Measurements from ENCODE around the gene SLC16A1. TPM values are rescaled to one million over a fixed set of nuclear protein-coding genes. Genes with fewer than 3 reads are reported as not detected.

The SLC16A1 gene
- polyA plus RNA-seq, 1 of the 3 experiments (the other 2 are of a cell fraction): 34.2 TPM

- H3K36me3 ChIP-seq (replicated peaks in 1 of 2; ENCODE audit: control insufficient read depth in 1 of 2, insufficient read depth in 2 of 2, low read length in 1 of 2): peaks cover 2 to 17% of the 10 kb centered on the region in 2 experiments
- POLR2A ChIA-PET: interaction anchor here (0.6 kb wide), 1 partner anchor 70 kb away, joined by 5 read pairs; no protein-coding TSS in a partner anchor
- no peaks in the 10 kb centered on the region for H3K9me2 ChIP-seq
- DNase-seq: peak; percentile 48
- no peak for TF ChIP-seq MEF2A (IDR thresholded peaks at IDR 0.05; ENCODE audit: borderline replicate concordance, low read depth)
- TF ChIP-seq RAD21 (IDR thresholded peaks at IDR 0.05; ENCODE audit: low read length): no peak
- peak; percentile 68 for TF ChIP-seq CHD2 (IDR thresholded peaks at IDR 0.05; ENCODE audit: low read length, partially characterized antibody)
- TF ChIP-seq JUND (IDR thresholded peaks at IDR 0.05): no peak
- TF ChIP-seq TEAD4 (IDR thresholded peaks at IDR 0.05; ENCODE audit: borderline replicate concordance, insufficient read depth): no peak
- TF ChIP-seq TCF12 (IDR thresholded peaks at IDR 0.05): no peak
- no peak for TF ChIP-seq RFX5 (IDR thresholded peaks at IDR 0.05; ENCODE audit: low read length)
- TF ChIP-seq EP300 (IDR thresholded peaks at IDR 0.05; ENCODE audit: borderline replicate concordance in 1 of 2, low read depth in 1 of 2, low read length in 1 of 2): no peak
- no peak for TF ChIP-seq POLR2AphosphoS5 (IDR thresholded peaks at IDR 0.05; ENCODE audit: low read depth, low read length)
- no peak for TF ChIP-seq CTCF (IDR thresholded peaks at IDR 0.05)
- TF ChIP-seq MAX (IDR thresholded peaks at IDR 0.05; ENCODE audit: low read depth): peak; percentile 45; the same call in 1 of the 2 replicates
- TF ChIP-seq GATA2 (CRISPR knock-in tag; IDR thresholded peaks at IDR 0.05): no peak
- TF ChIP-seq YY1 (IDR thresholded peaks at IDR 0.05; ENCODE audit: low read depth): no peak
- peaks cover 18 to 21% of the 10 kb centered on the region in 2 experiments; a peak in 3 of 4 replicates for H3K4me1 ChIP-seq (ENCODE audit: control insufficient read depth in 1 of 2, insufficient read depth in 2 of 2, low read depth in 1 of 2, low read length in 1 of 2)
- peak overlapping the region; percentile 19 to 88; a peak in 2 of 4 replicates for H3K27ac ChIP-seq (ENCODE audit: low read depth in 2 of 2, low read length in 1 of 2)
- peak overlapping the region; percentile 72 for H2AFZ ChIP-seq (ENCODE audit: low read depth)
- H3K27me3 ChIP-seq (ENCODE audit: insufficient read depth): no peaks in the 10 kb centered on the region
- H3F3A ChIP-seq (replicated peaks; ENCODE audit: insufficient read depth): peaks cover 20% of the 10 kb centered on the region
- H3K4me3 ChIP-seq (ENCODE audit: low read depth in 2 of 2, low read length in 1 of 2): peak overlapping the region; percentile 66 to 91
- peak overlapping the region; percentile 89 for H3K9ac ChIP-seq
- CTCF ChIA-PET: interaction anchor here (0.6 to 1.5 kb wide), 4 partner anchors 85 to 241 kb away, joined by 3 to 6 read pairs (median 4); partner anchors contain the start of gene LRIG2
- H3K9me3 ChIP-seq: no peaks in the 10 kb centered on the region
- 28% methylated on average over 9 of the region's 11 CpGs for WGBS (ENCODE audit: low lambda C conversion rate)
- peaks cover 89% of the 10 kb centered on the region for H3K79me2 ChIP-seq (ENCODE audit: insufficient read depth)
- no peaks in the 10 kb centered on the region; the same call in 1 of the 2 replicates for H4K20me1 ChIP-seq (ENCODE audit: insufficient read depth)
- H3K4me2 ChIP-seq: peak overlapping the region; percentile 93
These were observed 1.3 kb upstream of the SLC16A1 start for GRCh38 chr1:112957133-112957812.

GRCh38 chr1:112956544-112957132 is 642 bp upstream of the SLC16A1 start:
- H4K20me1 ChIP-seq (ENCODE audit: insufficient read depth): no peaks in the 10 kb centered on the region; the same call in 1 of the 2 replicates
- peaks cover 91% of the 10 kb centered on the region for H3K79me2 ChIP-seq (ENCODE audit: insufficient read depth)
- TF ChIP-seq TEAD4 (IDR thresholded peaks at IDR 0.05; ENCODE audit: borderline replicate concordance, insufficient read depth) (no peak), JUND (IDR thresholded peaks at IDR 0.05) (no peak), CHD2 (IDR thresholded peaks at IDR 0.05; ENCODE audit: low read length, partially characterized antibody) (no peak), FOXJ3 (CRISPR knock-in tag; IDR thresholded peaks at IDR 0.05) (no peak), POLR2AphosphoS5 (IDR thresholded peaks at IDR 0.05; ENCODE audit: low read depth, low read length) (no peak), GATA2 (CRISPR knock-in tag; IDR thresholded peaks at IDR 0.05) (no peak), ZBTB33 (IDR thresholded peaks at IDR 0.05; ENCODE audit: borderline replicate concordance, low read depth) (no peak), USF2 (IDR thresholded peaks at IDR 0.05; ENCODE audit: borderline replicate concordance, low read depth, low read length) (no peak), FOSL2 (IDR thresholded peaks at IDR 0.05; ENCODE audit: borderline replicate concordance, low read depth) (no peak), GABPA (IDR thresholded peaks at IDR 0.05; ENCODE audit: low read depth) (no peak), TCF12 (IDR thresholded peaks at IDR 0.05) (no peak), MAX (IDR thresholded peaks at IDR 0.05; ENCODE audit: low read depth) (peak; percentile 80; the same call in 1 of the 2 replicates), RCOR1 (IDR thresholded peaks at IDR 0.05; ENCODE audit: low read length) (no peak), EP300 (IDR thresholded peaks at IDR 0.05; ENCODE audit: borderline replicate concordance in 1 of 2, low read depth in 1 of 2, low read length in 1 of 2) (no peak), RFX5 (IDR thresholded peaks at IDR 0.05; ENCODE audit: low read length) (no peak)

More at GRCh38 chr1:112956544-112957132, 642 bp upstream of the SLC16A1 start:
- peak overlapping the region; percentile 93 for H3K4me2 ChIP-seq
- no peaks in the 10 kb centered on the region for H3K27me3 ChIP-seq (ENCODE audit: insufficient read depth)
- H3K36me3 ChIP-seq (replicated peaks in 1 of 2; ENCODE audit: control insufficient read depth in 1 of 2, insufficient read depth in 2 of 2, low read length in 1 of 2): peaks cover 2 to 11% of the 10 kb centered on the region in 2 experiments
- POLR2A ChIA-PET: interaction anchor here (0.6 to 1.3 kb wide), 10 partner anchors 10 to 282 kb away, joined by 3 to 6 read pairs (median 4); partner anchors contain the start of genes LRIG2 and MOV10
- H3K4me3 ChIP-seq (ENCODE audit: low read depth in 2 of 2, low read length in 1 of 2): peak overlapping the region; percentile 66 to 91
- WGBS (ENCODE audit: low lambda C conversion rate): 5% methylated on average over 18 of the region's 38 CpGs
- H2AFZ ChIP-seq (ENCODE audit: low read depth): peak overlapping the region; percentile 78
- H3K27ac ChIP-seq (ENCODE audit: low read depth in 2 of 2, low read length in 1 of 2): peak overlapping the region; percentile 88 to 95
- H3K9ac ChIP-seq: peak overlapping the region; percentile 89
- no peaks in the 10 kb centered on the region for H3K9me3 ChIP-seq
- no peaks in the 10 kb centered on the region for H3K9me2 ChIP-seq
- peaks cover 20% of the 10 kb centered on the region for H3F3A ChIP-seq (replicated peaks; ENCODE audit: insufficient read depth)
- peaks cover 18 to 21% of the 10 kb centered on the region in 2 experiments; a peak in 3 of 4 replicates for H3K4me1 ChIP-seq (ENCODE audit: control insufficient read depth in 1 of 2, insufficient read depth in 2 of 2, low read depth in 1 of 2, low read length in 1 of 2)
- CTCF ChIA-PET: interaction anchor here (0.7 to 1.5 kb wide), 8 partner anchors 48 to 240 kb away, joined by 3 to 6 read pairs (median 5); no protein-coding TSS in a partner anchor
- no peak for DNase-seq
